GM12872 (cell line): ENCODE data around the gene ARL11.

ENCODE experiments used
- CTCF ChIP-seq: IDR thresholded peaks from 3 replicates; pipeline ENCODE4 v1.5.1; 2011; ENCODE audit warnings: low read depth, mild to moderate bottlenecking, low read length, moderate library complexity; ENCODE audit not compliant: insufficient read depth

Gene ARL11

GRCh38 chr13:49636705-49637104 is 8.4 kb downstream of the ARL11 start:
- TF ChIP-seq CTCF = no peak

- TF ChIP-seq CTCF = no peak
Measured at GRCh38 chr13:49638030-49638743, 9.9 kb downstream of the ARL11 start.

- TF ChIP-seq CTCF = no peak
Measured at GRCh38 chr13:49638744-49639072, 10.4 kb downstream of the ARL11 start.

GRCh38 chr13:49641801-49642291 is 13.5 kb downstream of the ARL11 start:
- TF ChIP-seq CTCF = no peak

- TF ChIP-seq CTCF = no peak
Measured at GRCh38 chr13:49643035-49643646, 14.8 kb downstream of the ARL11 start.

- TF ChIP-seq CTCF = no peak
Measured at GRCh38 chr13:49645451-49645850, 17.1 kb downstream of the ARL11 start.

GRCh38 chr13:49646688-49647087 is 18.4 kb downstream of the ARL11 start:
- TF ChIP-seq CTCF = no peak
